AG09319 (cell line): ENCODE measurements around the gene GBP1.
"Not testable (repeated sequence)": the region's sequence is repeated elsewhere in the genome, so short reads cannot be mapped to it uniquely, and the experiment has no call there.

Experiments
- DNase-seq: peaks from one replicate; pipeline ENCODE4 v3.0.0-alpha.2; 2010; ENCODE audit warnings: low read depth; ENCODE audit errors: extremely low read depth
- CTCF ChIP-seq: IDR thresholded peaks from 2 replicates; pipeline ENCODE4 v1.5.1; 2011; ENCODE audit warnings: low read depth, mild to moderate bottlenecking, inconsistent platforms, low read length, moderate library complexity

The GBP1 gene

GRCh38 chr1:89060091-89060490 is 4.9 kb downstream of the GBP1 start:
- no peak for DNase-seq
- no peak for TF ChIP-seq CTCF

- DNase-seq: no peak
- no peak for TF ChIP-seq CTCF
Observed at GRCh38 chr1:89051955-89052312, 13.1 kb downstream of the GBP1 start.

GRCh38 chr1:89051300-89051954 is 13.6 kb downstream of the GBP1 start:
- TF ChIP-seq CTCF: no peak
- no peak for DNase-seq

- DNase-seq: no peak
- no peak for TF ChIP-seq CTCF
Observed at GRCh38 chr1:89050649-89051033, 14.4 kb downstream of the GBP1 start.

GRCh38 chr1:89049901-89050648 is 14.9 kb downstream of the GBP1 start:
- DNase-seq: not testable (repeated sequence)

GRCh38 chr1:89049187-89049586 is 15.8 kb downstream of the GBP1 start:
- not testable (repeated sequence) for DNase-seq

GRCh38 chr1:89047734-89048133 is 17.3 kb downstream of the GBP1 start:
- no peak for TF ChIP-seq CTCF
- DNase-seq: no peak

GRCh38 chr1:89046318-89047183 is 18.5 kb downstream of the GBP1 start:
- not testable (repeated sequence) for DNase-seq
